ENCODE measurements around the gene CRB2. TPM values are rescaled to one million over a fixed set of nuclear protein-coding genes. Genes with fewer than 3 reads are reported as not detected.

CRB2 gene
- not detected in 2 replicates for total RNA-seq (2014; rRNA removed; shearing (Covaris generic))

GRCh38 chr9:123355761-123356431, at the start of gene CRB2:
CRB2 (plus strand) TSS chr9:123356197; CDS start chr9:123356261, 64 bp downstream.
- Histone ChIP-seq H3K4me3 (no peak within 1 kb of the TSS), H3K36me3 (no peaks in the 10 kb centered on the region), H3K27me3 (replicated peaks) (no peaks in the 10 kb centered on the region), H3K9me3 (replicated peaks) (no peaks in the 10 kb centered on the region), H3K4me1 (replicated peaks) (no peaks in the 10 kb centered on the region), H3K27ac (no peak within 1 kb of the TSS)
- no peak for DNase-seq (ENCODE audit: low read depth in 1 of 2, low spot score in 2 of 2)

GRCh38 chr9:123309611-123310010, 46.4 kb upstream of the CRB2 start:
- no peak overlapping the region for H3K4me3 ChIP-seq
- H3K36me3 ChIP-seq = no peaks in the 10 kb centered on the region
- no peaks in the 10 kb centered on the region for H3K27me3 ChIP-seq (replicated peaks)
- no peaks in the 10 kb centered on the region for H3K9me3 ChIP-seq (replicated peaks)
- no peak for DNase-seq (ENCODE audit: low read depth in 1 of 2, low spot score in 2 of 2)
- H3K27ac ChIP-seq = no peak overlapping the region
- no peaks in the 10 kb centered on the region for H3K4me1 ChIP-seq (replicated peaks)

DNA sequence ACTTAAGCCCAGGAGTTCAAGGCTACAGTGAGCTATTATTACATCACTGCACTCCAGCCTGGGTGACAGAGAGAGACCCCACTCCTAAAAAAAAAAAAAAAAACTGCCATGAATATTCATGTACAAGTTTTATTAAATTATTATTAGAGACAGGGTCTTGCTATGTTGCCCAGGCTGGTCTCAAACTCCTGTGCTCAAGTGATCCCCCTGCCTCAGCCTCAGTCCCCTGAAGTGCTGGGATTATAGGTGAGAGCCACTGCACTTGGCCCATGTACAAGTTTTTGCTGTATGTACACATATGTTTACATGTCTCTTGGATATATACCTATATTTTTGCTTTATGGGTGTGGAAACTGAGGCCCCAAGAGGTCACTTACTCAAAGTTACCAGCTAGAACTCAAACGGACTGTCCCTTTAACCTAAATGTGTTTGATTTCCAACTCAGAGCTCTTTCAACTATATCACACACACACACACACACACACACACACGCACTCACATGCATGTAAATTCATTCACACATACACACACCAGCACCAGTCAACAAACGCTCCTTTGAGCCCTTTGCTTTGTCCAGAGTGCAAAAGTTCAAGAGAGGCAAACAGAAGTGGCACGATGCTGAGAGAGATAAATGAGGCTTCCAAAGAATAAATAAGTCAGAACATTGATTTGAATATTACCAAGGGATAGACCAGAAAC, 45.3 kb upstream of the CRB2 start:
- Histone ChIP-seq H3K4me1 (replicated peaks) (no peaks in the 10 kb centered on the region), H3K9me3 (replicated peaks) (no peaks in the 10 kb centered on the region), H3K27me3 (replicated peaks) (no peaks in the 10 kb centered on the region), H3K4me3 (no peak overlapping the region), H3K36me3 (no peaks in the 10 kb centered on the region), H3K27ac (no peak overlapping the region)
- no peak for DNase-seq (ENCODE audit: low read depth in 1 of 2, low spot score in 2 of 2)

- Histone ChIP-seq H3K4me1 (replicated peaks) (no peaks in the 10 kb centered on the region), H3K27ac (no peak overlapping the region), H3K36me3 (no peaks in the 10 kb centered on the region), H3K27me3 (replicated peaks) (no peaks in the 10 kb centered on the region), H3K9me3 (replicated peaks) (no peaks in the 10 kb centered on the region), H3K4me3 (no peak overlapping the region)
- no peak for DNase-seq (ENCODE audit: low read depth in 1 of 2, low spot score in 2 of 2)
Measured at GRCh38 chr9:123311250-123311752, 44.7 kb upstream of the CRB2 start.

- no peak overlapping the region for H3K27ac ChIP-seq
- H3K9me3 ChIP-seq (replicated peaks) = no peaks in the 10 kb centered on the region
- no peak for DNase-seq (ENCODE audit: low read depth in 1 of 2, low spot score in 2 of 2)
- H3K27me3 ChIP-seq (replicated peaks) = no peaks in the 10 kb centered on the region
- no peaks in the 10 kb centered on the region for H3K4me1 ChIP-seq (replicated peaks)
- no peaks in the 10 kb centered on the region for H3K36me3 ChIP-seq
- no peak overlapping the region for H3K4me3 ChIP-seq
Measured at GRCh38 chr9:123312306-123312877, 43.6 kb upstream of the CRB2 start.

GRCh38 chr9:123314617-123315016, 41.4 kb upstream of the CRB2 start:
- Histone ChIP-seq H3K4me1 (replicated peaks) (no peaks in the 10 kb centered on the region), H3K27me3 (replicated peaks) (no peaks in the 10 kb centered on the region), H3K36me3 (no peaks in the 10 kb centered on the region), H3K4me3 (no peak overlapping the region), H3K9me3 (replicated peaks) (no peaks in the 10 kb centered on the region), H3K27ac (no peak overlapping the region)
- DNase-seq (ENCODE audit: low read depth in 1 of 2, low spot score in 2 of 2) = no peak

GRCh38 chr9:123315635-123316034, 40.4 kb upstream of the CRB2 start:
- Histone ChIP-seq H3K36me3 (no peaks in the 10 kb centered on the region), H3K4me3 (no peak overlapping the region), H3K4me1 (replicated peaks) (no peaks in the 10 kb centered on the region), H3K27ac (no peak overlapping the region), H3K27me3 (replicated peaks) (no peaks in the 10 kb centered on the region), H3K9me3 (replicated peaks) (no peaks in the 10 kb centered on the region)
- no peak for DNase-seq (ENCODE audit: low read depth in 1 of 2, low spot score in 2 of 2)

GRCh38 chr9:123316053-123316718, 39.8 kb upstream of the CRB2 start:
- no peak for DNase-seq (ENCODE audit: low read depth in 1 of 2, low spot score in 2 of 2)
- no peaks in the 10 kb centered on the region for H3K9me3 ChIP-seq (replicated peaks)
- no peaks in the 10 kb centered on the region for H3K27me3 ChIP-seq (replicated peaks)
- H3K4me1 ChIP-seq (replicated peaks) = no peaks in the 10 kb centered on the region
- H3K4me3 ChIP-seq = no peak overlapping the region
- H3K27ac ChIP-seq = no peak overlapping the region
- no peaks in the 10 kb centered on the region for H3K36me3 ChIP-seq

DNA sequence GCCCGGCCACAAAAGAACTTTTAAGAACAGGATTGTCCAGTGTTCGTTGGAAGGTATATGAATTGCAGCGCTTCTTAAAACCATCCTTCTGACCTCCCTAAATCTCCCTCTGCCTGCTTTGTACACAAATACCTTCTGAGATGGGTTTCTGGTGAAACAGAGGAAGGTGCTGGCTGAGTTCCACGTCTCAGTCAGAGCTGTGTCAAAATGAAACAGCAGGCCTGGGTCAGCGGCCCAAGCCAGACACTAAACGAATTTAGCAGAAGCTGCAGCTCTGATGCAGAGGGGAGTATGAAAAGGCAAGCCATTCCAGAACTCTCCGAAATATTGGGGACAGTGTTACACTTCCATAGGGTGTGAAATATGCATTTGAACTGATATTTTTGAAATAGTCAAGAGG, 37.8 kb upstream of the CRB2 start:
- Histone ChIP-seq H3K36me3 (no peaks in the 10 kb centered on the region), H3K27me3 (replicated peaks) (no peaks in the 10 kb centered on the region), H3K4me3 (no peak overlapping the region), H3K4me1 (replicated peaks) (no peaks in the 10 kb centered on the region), H3K27ac (no peak overlapping the region), H3K9me3 (replicated peaks) (no peaks in the 10 kb centered on the region)
- no peak for DNase-seq (ENCODE audit: low read depth in 1 of 2, low spot score in 2 of 2)

DNA sequence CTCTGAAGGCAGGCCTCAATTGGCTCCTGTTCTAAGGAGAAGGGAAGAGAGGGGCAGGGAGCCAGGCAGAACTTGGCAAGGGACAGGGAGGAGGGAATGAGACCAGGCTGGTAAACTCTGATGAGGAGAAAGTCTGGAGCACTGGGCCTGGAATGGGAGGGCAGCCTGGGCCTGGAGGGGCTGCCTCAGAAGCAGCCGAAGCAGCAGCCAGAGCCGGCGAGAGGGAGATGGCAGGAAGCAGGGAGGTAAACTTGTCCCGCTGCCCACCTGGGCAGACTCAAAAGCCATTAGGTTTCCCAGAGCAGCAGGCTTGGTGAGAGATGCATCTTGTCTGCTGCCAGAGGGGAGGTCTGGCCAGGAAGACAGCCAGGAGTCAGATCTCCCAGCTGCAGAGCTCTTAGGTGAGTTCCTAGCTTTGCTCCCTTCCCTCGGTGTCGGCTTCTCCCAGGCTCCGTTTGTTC, 37.0 kb upstream of the CRB2 start:
- Histone ChIP-seq H3K27ac (no peak overlapping the region), H3K27me3 (replicated peaks) (no peaks in the 10 kb centered on the region), H3K36me3 (no peaks in the 10 kb centered on the region), H3K4me1 (replicated peaks) (no peaks in the 10 kb centered on the region), H3K9me3 (replicated peaks) (no peaks in the 10 kb centered on the region), H3K4me3 (no peak overlapping the region)
- no peak for DNase-seq (ENCODE audit: low read depth in 1 of 2, low spot score in 2 of 2)

DNA sequence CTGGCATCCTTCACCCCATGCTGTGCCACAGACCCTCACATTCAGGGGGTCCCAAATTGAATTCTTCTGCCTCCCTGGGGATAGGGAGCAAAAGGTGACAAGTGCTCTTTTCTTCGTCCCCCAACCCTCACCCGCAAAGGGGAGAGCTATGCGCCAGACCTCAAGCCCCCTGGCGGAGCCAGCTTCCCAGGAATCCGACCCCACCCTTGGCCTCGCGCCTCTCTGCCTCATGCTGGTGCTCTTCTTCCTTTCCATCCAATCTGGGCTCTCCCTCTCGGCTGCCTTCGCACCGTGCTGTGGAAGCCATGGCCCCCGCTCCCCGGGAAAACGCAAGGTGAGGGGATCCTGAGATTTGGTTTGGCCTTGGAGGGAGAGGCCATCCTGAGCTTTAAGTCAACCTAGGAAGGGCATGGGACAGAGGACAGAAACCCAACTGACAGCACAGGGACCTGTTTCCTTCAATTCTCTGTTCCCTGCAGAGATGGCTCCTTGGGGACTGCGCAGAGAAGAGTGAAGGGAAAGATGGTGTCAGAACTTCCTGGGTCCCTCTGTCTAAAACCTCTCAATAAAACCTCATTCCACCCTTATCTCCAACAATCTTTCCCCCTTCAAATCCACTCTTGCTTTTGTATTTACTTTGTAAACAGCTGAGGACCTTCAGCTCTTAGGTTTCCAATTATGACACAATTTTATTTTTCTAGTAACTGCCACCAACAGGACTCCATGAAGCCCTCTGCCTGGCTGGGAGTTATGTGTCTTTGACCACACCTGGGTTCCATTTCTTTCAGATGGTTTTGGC, 36.3 kb upstream of the CRB2 start:
- no peaks in the 10 kb centered on the region for H3K27me3 ChIP-seq (replicated peaks)
- no peaks in the 10 kb centered on the region for H3K4me1 ChIP-seq (replicated peaks)
- no peak overlapping the region for H3K27ac ChIP-seq
- no peak overlapping the region for H3K4me3 ChIP-seq
- H3K9me3 ChIP-seq (replicated peaks) = no peaks in the 10 kb centered on the region
- DNase-seq (ENCODE audit: low read depth in 1 of 2, low spot score in 2 of 2) = no peak
- no peaks in the 10 kb centered on the region for H3K36me3 ChIP-seq

- no peaks in the 10 kb centered on the region for H3K4me1 ChIP-seq (replicated peaks)
- H3K36me3 ChIP-seq = no peaks in the 10 kb centered on the region
- no peak for DNase-seq (ENCODE audit: low read depth in 1 of 2, low spot score in 2 of 2)
- H3K27ac ChIP-seq = no peak overlapping the region
- no peaks in the 10 kb centered on the region for H3K27me3 ChIP-seq (replicated peaks)
- no peaks in the 10 kb centered on the region for H3K9me3 ChIP-seq (replicated peaks)
- no peak overlapping the region for H3K4me3 ChIP-seq
Measured at GRCh38 chr9:123320814-123321213, 35.2 kb upstream of the CRB2 start.

- Histone ChIP-seq H3K27me3 (replicated peaks) (no peaks in the 10 kb centered on the region), H3K4me1 (replicated peaks) (no peaks in the 10 kb centered on the region), H3K4me3 (no peak overlapping the region), H3K27ac (no peak overlapping the region), H3K9me3 (replicated peaks) (no peaks in the 10 kb centered on the region), H3K36me3 (no peaks in the 10 kb centered on the region)
- DNase-seq (ENCODE audit: low read depth in 1 of 2, low spot score in 2 of 2) = no peak
Measured at GRCh38 chr9:123321616-123322272, 34.3 kb upstream of the CRB2 start.

All from SJSA1 (cell line).